GM18498 (cell line): Measurements from ENCODE around the gene GNMT.
"Not testable (repeated sequence)": the region's sequence is repeated elsewhere in the genome, so short reads cannot be mapped to it uniquely, and the experiment has no call there.

Source experiments
- ATAC-seq: cut with Tn5 transposase; IDR thresholded peaks from one replicate; pipeline ENCODE4 v1.9.1; 2021; ENCODE audit warnings: mild to moderate bottlenecking, moderate library complexity; ENCODE audit not compliant: unreplicated experiment

The GNMT gene

DNA sequence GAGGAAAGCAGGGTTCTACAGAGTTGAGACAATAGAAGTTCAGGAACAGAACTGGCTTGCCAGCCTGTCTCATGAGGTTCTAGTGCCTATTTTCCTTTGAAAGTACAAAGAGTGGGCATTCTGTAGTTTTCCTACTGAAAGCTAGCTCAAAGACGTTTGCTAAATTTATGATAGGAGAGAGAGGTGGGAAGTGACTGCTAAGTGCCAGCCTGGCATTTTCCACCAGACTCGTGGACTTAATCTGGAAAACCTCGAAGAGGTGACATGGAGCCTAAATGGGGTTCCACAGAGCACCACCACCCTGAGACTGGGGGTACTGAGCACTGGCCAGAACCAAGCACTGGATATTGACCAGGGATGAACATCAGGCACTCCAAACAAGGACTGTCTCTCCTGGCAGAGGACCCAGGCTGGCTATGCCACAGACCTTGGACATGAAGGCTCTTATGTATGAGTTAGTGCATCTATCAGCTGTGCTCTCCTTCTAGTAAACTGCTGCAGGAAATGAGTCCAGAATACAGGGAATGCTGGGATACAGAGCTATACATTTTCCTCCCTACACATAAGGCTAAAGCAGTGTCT, 11.3 kb downstream of the GNMT start:
- ATAC-seq: no peak

DNA sequence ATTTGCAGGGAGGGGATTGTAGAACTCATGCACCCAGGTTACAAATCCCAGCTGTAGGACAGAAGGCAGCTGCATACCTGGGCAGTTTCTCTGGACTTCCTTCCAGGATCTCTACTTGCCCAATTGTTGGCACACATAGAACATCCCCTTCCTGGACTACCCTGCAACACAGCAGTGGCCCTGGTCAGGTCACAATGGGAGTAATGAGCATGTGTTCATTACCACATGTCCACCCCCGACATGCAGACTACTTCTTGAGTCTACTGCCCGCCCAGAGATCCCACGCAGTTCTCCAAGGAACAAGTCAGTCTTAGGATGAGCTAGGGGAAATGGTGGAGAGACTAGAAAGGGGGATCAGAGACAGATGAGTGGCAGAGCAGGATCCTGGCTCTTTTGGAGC, 13.4 kb downstream of the GNMT start:
- no peak for ATAC-seq

DNA sequence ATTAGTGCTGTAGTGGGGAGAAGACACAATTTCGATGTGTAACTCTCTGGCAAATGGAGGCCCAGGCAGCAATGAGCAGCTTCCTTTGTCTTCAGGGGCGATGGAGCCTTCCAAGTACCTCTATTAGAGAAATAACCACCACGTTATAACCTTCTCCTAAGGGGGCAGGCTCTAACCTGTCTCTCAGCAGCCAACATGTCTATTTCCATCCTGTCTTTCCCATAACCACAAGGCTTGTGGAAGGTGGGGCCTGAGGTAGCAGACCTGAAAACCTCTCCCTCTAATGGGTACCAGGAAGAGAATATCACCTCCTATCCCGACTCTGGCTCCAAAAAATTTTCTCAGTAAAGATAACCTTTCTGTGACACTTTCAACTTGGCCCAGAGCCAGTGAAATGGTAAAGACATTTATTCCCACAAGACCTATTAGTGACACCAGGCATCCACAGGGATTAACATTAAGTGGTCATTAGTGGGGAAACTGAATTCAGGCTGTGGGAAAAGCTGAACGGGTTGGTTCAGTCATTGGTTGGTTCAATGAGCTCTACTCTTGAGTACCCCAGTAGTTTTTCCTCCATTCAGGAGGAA, 14.5 kb downstream of the GNMT start:
- ATAC-seq: no peak

- ATAC-seq: no peak
Observed at GRCh38 chr6:42978487-42978838, 17.9 kb downstream of the GNMT start.

DNA sequence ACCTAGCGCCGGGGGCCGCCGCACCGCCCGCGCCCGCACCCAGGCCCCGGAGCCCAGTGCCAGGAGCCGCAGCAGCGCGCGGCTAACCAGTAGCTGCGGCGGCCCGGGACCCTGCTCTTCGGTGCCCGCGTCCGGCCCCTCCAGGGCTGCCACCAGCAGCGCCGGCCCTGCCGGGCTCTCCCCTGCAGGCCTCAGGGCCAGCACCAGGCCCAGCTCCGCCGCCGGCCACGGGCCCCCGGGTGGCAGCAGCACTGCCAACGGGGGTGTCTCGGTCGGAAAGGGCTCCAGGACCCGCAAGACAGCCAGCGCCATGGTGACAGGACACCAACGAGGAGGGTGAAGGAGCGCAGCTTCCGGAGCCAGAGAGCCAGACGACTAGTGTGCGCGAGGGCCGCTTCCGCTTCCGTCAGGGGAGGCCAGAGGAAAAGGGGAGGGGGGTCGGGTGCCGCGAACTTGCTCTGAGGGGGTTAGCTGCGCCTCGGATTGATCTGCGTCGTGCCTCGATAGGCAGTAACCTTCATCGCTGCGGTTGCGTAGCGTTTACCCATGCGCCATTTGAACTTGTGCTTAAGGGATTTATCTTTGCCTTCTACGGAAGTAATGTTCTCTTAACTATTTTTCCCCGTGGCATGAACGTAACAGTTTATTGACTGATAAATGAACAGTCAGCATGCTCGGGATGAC, 18.4 kb downstream of the GNMT start, which contains the start of gene PEX6:
PEX6 (minus strand) TSS at position 343 of the 684 bp plus-strand sequence; CDS start at position 312, 31 bp downstream.
- ATAC-seq: peak; percentile 88

GRCh38 chr6:42979523-42980177, 19.1 kb downstream of the GNMT start:
- no peak for ATAC-seq

DNA sequence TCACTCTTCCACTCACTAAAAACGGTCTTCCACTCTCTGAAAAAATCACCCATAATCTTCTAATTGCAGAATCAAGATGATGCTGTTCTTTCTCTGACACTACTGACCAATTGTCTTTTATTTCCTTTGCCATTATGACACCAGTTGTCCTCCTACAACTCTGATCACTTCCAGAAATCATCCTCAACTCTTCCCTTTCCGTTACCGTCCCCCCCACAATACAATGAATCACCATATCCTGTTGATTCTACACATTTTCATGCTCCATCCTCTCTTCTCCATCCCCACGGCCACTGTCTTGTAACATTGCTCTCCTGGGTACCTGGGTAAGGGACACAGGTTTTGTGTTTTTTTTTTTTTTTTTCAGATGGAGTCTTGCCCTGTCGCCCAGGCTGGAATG, 21.3 kb downstream of the GNMT start:
- no peak for ATAC-seq

- ATAC-seq: peak; percentile 96
Observed at GRCh38 chr6:42984001-42984923, 23.7 kb downstream of the GNMT start, which contains the start of gene PPP2R5D. PPP2R5D (plus strand) TSS chr6:42984570; CDS start chr6:42984678, 108 bp downstream.

DNA sequence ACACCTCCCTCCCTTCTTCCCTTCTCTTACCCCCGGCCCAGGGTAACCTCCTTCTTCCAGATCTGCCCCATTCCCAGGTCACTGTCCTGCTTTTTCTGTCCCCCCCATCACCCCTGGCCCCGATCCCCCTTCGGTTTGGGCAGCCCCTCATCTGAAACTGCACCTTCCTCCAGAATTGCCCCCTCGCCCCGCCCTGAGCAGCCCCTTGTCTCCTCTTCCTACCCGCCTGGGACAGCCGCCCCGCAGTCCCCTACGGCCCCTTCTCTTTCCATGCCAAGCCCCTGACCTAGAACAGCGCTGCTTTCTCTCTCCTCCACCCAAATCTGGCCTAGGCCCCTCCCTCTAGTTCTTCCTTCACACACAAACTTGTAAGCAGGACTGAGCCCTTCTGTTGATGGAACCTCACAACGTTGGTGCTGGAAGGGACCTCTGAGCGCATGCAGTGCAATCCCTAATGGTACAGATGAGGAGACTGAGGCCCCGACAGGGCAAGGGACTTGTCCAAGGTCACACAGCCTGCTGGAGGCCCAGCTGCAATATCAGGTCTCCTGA, 24.4 kb downstream of the GNMT start:
- no peak for ATAC-seq

GRCh38 chr6:42987533-42988451, 27.2 kb downstream of the GNMT start:
- ATAC-seq: no peak

DNA sequence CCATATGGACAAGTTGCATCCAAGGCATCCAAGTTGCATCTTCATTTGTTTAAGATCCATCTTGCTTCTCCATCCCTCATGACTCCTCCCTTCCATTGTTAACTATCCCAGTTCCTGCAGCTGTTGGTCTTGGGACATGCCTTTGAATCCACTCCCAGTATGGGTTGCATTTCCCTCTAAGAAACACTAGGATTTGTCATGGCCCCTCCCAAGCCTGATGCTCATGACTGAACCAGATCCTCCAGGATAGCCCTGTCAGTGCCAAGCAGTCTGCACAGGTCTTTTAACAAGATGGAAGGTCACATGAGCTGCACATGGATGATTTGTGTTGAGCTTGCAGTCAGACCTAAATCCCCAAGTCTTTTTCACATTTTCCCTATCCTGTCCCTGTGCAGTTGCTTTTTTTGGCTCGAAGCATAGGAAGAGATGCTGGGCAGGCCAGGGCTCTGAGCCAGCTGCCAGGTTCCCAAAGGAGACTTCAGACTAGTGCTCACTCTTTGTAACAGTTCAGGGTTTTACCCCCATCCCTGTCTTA, 28.0 kb downstream of the GNMT start:
- no peak for ATAC-seq

DNA sequence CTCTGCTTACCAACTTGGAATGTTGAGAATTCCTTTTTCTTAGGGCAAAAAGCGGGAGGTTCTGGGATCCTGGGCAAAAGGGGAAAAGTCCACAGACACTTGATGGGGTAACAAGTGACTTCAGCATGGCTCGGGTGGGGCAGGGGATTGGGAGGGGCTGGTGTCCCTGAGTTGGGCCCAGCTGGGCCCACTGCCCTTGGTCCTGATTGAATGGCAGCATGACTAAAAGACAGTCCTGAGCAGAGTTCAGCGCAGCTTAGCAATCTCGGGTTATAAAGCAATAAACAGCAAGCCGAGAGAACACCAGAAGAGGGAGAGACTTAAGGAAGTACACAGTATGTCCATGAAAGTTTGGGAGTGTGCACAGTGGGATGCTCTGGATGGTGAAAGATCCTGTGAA, 29.4 kb downstream of the GNMT start:
- no peak for ATAC-seq

DNA sequence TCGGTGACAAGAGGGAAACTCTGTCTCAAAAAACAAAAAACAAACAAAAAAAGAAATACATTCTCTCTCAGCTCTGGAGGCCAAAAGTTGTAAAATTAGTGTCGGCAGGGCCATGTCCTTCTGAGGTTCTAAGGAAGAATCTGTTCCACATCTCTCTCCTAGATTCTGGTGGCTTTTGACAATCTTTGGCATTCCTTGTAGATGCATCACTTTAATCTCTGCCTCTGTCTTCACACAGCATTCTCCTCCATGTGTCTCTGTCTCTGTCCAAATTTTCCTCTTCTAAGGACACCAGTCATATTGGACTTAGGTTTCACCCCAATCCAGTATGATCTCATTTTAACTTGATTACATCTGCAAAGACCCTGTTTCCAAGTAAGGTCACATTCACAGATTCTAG, 32.9 kb downstream of the GNMT start:
- ATAC-seq: no peak

DNA sequence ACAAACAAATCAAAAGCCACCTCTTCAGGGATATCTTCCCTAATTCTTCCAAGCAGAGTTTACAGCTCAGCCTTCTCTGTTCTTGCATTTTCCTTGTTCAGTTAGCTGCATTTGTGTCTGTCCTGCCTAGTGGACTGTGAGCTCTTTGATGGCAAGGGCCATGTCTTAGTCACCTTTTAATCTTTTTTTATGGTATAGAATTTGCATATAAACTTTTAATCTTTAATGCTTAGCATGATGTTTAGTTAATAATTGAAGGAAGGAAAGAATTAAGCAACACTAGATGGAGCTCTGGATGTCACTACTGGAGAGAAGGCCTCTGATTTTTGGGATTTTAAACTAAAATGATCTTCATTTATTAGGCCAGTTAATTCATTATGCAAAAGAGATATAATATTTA, 36.0 kb downstream of the GNMT start:
- ATAC-seq: no peak

- ATAC-seq: not testable (repeated sequence)
Observed at GRCh38 chr6:42998205-42998604, 37.7 kb downstream of the GNMT start.

- ATAC-seq: no peak
Observed at GRCh38 chr6:43001843-43002242, 41.3 kb downstream of the GNMT start.

- no peak for ATAC-seq
Observed at GRCh38 chr6:43005844-43006243, 45.3 kb downstream of the GNMT start.

GRCh38 chr6:43006251-43006650, 45.7 kb downstream of the GNMT start:
- ATAC-seq: no peak

DNA sequence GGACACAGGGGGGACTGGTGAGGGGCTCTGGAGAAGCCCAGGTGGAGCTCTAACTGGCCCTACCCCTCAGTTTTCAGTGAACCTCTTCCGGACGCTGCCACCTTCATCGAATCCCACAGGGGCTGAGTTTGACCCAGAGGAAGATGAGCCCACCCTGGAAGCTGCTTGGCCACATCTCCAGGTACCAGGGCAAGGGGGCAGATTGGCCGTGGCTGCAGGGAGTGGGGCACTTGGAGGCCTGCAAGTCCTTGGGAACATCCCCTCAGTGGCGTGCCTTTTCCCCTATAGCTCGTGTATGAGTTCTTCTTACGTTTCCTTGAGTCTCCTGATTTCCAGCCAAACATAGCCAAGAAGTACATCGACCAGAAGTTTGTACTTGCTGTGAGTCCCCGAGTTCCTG, 46.6 kb downstream of the GNMT start:
- ATAC-seq: no peak
